ENCODE results near the gene SLC22A4. TPM values are rescaled to one million over a fixed set of nuclear protein-coding genes. Genes with fewer than 3 reads are reported as not detected.
A peak's percentile ranks its signal among the peaks of the same experiment; 100 is the strongest.

Gene SLC22A4
- total RNA-seq: under 1 TPM in 3 of 4 donors, not detected in 1; 0.11 to 0.79 (median 0.38) TPM

DNA sequence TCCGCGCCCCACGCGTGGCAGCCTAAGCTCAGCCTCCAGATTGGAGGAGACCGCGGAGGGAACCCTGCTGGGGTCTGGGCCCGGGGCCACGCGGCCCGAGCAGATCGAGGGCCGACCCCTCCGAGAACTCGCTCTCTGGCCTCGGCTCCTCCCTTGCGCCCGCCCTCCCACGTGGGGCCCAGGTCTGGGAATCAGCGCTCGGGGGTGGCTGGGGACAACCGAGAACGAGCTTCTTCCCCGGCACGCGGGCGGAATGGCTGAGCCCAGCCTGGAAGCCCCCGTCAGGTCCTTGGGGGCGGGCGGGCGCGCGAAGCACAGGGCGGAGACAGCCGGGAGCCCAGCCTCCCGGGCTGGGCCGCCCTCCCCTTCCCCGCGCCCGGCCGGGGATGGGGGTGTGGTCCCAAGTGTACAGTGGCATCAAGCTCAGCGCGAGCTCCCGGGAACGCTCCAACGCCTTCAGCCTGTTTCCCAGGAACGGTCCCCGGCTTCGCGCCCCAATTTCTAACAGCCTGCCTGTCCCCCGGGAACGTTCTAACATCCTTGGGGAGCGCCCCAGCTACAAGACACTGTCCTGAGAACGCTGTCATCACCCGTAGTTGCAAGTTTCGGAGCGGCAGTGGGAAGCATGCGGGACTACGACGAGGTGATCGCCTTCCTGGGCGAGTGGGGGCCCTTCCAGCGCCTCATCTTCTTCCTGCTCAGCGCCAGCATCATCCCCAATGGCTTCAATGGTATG lies at the start of gene SLC22A4:
TSS of gene SLC22A4 (plus strand) at position 403 of the 736 bp plus-strand sequence. CDS start at position 626, 223 bp downstream.
- Histone ChIP-seq H3K4me1 (peaks cover 20 to 39% (median 23%) of the 10 kb centered on the region in 3 donors), H3K27me3 (peaks cover 0 to 24% (median 0%) of the 10 kb centered on the region in 4 donors), H3K36me3 (no peaks in the 10 kb centered on the region), H3K9me3 (no peaks in the 10 kb centered on the region), H3K27ac (peak within 1 kb of the TSS; percentile 83 to 96 (median 94)), H3K4me3 (peak within 1 kb of the TSS; percentile 55 to 79 (median 70))
- 0% methylated on average over 1 to 16 of the region's 63 CpGs for WGBS, 2 donors
- TF ChIP-seq, protein P1, sequence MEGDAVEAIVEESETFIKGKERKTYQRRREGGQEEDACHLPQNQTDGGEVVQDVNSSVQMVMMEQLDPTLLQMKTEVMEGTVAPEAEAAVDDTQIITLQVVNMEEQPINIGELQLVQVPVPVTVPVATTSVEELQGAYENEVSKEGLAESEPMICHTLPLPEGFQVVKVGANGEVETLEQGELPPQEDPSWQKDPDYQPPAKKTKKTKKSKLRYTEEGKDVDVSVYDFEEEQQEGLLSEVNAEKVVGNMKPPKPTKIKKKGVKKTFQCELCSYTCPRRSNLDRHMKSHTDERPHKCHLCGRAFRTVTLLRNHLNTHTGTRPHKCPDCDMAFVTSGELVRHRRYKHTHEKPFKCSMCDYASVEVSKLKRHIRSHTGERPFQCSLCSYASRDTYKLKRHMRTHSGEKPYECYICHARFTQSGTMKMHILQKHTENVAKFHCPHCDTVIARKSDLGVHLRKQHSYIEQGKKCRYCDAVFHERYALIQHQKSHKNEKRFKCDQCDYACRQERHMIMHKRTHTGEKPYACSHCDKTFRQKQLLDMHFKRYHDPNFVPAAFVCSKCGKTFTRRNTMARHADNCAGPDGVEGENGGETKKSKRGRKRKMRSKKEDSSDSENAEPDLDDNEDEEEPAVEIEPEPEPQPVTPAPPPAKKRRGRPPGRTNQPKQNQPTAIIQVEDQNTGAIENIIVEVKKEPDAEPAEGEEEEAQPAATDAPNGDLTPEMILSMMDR (IDR thresholded peaks at IDR 0.05): no peak
- peak in 2 of 4 donors; percentile 57 to 74 for TF ChIP-seq POLR2A (IDR thresholded peaks at IDR 0.05)
- peak; percentile 49 for DNase-seq
- intact Hi-C loops (cut with DNase I): no loop called here

DNA sequence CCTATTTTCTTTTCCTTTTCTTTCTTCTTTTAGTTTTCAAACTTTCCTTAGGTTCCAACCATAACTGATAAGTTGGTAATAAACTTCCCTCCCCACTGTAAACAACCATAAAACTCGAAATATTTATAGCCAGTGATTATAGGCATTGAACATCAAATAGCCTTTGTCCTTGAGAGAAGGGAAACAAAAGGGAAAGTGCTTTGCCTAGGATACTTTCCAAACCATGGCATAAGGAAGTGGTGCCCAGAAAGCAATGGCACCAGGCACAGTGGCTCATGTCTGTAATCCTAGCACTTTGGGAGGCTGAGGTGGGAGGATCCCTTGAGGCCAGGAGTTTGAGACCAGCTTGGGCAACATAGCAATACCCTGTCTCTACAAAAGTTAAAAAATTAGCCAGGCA lies 48.6 kb upstream of the SLC22A4 start:
- H3K27me3 ChIP-seq: no peaks in the 10 kb centered on the region
- TF ChIP-seq, protein P1 (IDR thresholded peaks at IDR 0.05): no peak
- no peak for TF ChIP-seq POLR2A (IDR thresholded peaks at IDR 0.05)
- no peak overlapping the region for H3K4me3 ChIP-seq
- intact Hi-C loops (cut with DNase I): no loop called here
- no peaks in the 10 kb centered on the region for H3K9me3 ChIP-seq
- H3K4me1 ChIP-seq: no peaks in the 10 kb centered on the region
- no peak for DNase-seq
- H3K36me3 ChIP-seq: no peaks in the 10 kb centered on the region
- no peak overlapping the region for H3K27ac ChIP-seq
- 57 to 60% methylated on average over 1 of the region's 1 CpG for WGBS, 2 donors

DNA sequence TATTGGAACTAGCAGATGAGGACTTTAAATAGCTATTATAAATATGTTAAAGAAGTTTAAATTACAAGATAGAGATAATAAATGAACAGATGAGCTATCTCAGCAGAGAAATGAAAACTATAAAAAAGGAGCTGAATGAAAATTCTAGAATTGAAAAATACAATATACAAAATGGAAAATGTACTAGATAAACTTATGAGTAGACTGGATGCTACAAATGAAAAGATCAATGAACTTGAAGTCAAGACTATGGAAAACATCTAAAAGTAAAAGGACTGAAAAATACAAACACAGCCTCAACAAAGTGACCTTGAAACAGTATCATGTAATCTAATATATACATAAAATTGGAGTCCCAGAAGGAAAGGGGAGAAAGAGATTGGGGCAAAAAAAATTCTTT lies 47.4 kb upstream of the SLC22A4 start:
- Histone ChIP-seq H3K4me3 (no peak overlapping the region), H3K36me3 (no peaks in the 10 kb centered on the region), H3K27me3 (no peaks in the 10 kb centered on the region), H3K9me3 (no peaks in the 10 kb centered on the region), H3K4me1 (no peaks in the 10 kb centered on the region), H3K27ac (no peak overlapping the region)
- TF ChIP-seq POLR2A (IDR thresholded peaks at IDR 0.05): no peak
- TF ChIP-seq, protein P1 (IDR thresholded peaks at IDR 0.05): no peak
- no peak for DNase-seq
- intact Hi-C loops (cut with DNase I): no loop called here

DNA sequence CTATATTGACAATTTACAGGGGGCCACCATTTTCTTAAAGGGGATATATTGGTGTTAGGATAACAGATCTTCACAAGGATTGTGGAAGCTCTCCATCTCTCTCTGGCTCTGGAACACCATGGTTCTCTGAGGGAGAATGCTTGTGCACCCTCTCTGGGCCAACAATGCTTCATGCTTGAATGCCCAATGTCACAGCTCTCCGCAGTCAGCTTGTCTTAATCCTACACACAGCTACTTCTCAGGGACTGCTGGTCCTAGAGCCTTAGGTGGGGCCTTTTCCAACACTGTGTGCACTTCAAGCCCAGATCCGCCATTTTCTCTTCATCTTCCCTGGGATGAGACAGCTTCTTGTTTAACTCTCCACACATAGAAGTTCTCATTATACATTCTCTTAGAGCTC lies 43.6 kb upstream of the SLC22A4 start:
- Histone ChIP-seq H3K27me3 (no peaks in the 10 kb centered on the region), H3K4me3 (no peak overlapping the region), H3K4me1 (peaks cover 15 to 32% (median 21%) of the 10 kb centered on the region in 3 donors), H3K27ac (no peak overlapping the region), H3K36me3 (no peaks in the 10 kb centered on the region), H3K9me3 (no peaks in the 10 kb centered on the region)
- no peak for DNase-seq
- intact Hi-C loops (cut with DNase I): loop anchor here (10.0 kb wide), 1 partner anchor 244 kb away; the partner anchor contains the start of gene IRF1
- TF ChIP-seq, protein P1 (IDR thresholded peaks at IDR 0.05): no peak
- WGBS, 2 donors: 85 to 94% methylated on average over 2 of the region's 2 CpGs

DNA sequence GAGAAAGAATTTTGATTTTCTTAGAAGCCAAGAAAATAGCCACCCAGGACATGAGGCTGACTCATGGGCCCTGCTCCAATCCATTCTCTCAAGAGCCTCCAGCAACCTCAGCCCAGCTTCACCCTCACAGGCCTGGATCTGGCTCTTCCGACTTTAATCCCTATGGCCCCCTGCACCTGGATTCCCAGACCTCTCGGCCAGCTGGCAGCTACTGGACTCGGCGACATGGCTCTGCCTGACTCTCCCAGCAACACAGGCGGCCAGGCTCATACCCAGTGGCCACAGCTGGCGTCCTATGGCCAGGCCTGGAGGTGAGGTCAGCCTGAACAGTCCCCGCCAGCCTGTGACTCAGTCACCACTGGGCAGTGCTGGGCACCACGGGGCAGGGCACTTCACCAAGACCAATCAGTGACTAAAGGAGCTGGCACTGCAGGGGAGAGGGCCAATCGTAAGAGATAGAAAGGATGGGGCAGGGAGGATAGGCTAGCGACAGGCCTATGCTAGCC lies 42.9 kb upstream of the SLC22A4 start:
- WGBS, 2 donors: 88 to 92% methylated on average over 3 to 7 of the region's 10 CpGs
- TF ChIP-seq, protein P1 (IDR thresholded peaks at IDR 0.05): no peak
- no peak for TF ChIP-seq POLR2A (IDR thresholded peaks at IDR 0.05)
- H3K27me3 ChIP-seq: no peaks in the 10 kb centered on the region
- no peaks in the 10 kb centered on the region for H3K36me3 ChIP-seq
- H3K4me3 ChIP-seq: no peak overlapping the region
- no peak for DNase-seq
- H3K4me1 ChIP-seq: peaks cover 15 to 40% (median 21%) of the 10 kb centered on the region in 3 donors
- H3K27ac ChIP-seq: no peak overlapping the region
- intact Hi-C loops (cut with DNase I): loop anchor here (10.0 kb wide), 1 partner anchor 244 kb away; the partner anchor contains the start of gene IRF1
- no peaks in the 10 kb centered on the region for H3K9me3 ChIP-seq
